DMS53 treated with DMSO at 0.1 percent for 48 hours (cell line): ENCODE measurements around the gene MMAA.
"Not testable (repeated sequence)": the region's sequence is repeated elsewhere in the genome, so short reads cannot be mapped to it uniquely, and the experiment has no call there.

ENCODE experiments used
- DNase-seq: peaks from one replicate; lab custom pipeline; 2025; ENCODE audit not compliant: unreplicated experiment; lab: John Stamatoyannopoulos, UW

MMAA gene

DNA sequence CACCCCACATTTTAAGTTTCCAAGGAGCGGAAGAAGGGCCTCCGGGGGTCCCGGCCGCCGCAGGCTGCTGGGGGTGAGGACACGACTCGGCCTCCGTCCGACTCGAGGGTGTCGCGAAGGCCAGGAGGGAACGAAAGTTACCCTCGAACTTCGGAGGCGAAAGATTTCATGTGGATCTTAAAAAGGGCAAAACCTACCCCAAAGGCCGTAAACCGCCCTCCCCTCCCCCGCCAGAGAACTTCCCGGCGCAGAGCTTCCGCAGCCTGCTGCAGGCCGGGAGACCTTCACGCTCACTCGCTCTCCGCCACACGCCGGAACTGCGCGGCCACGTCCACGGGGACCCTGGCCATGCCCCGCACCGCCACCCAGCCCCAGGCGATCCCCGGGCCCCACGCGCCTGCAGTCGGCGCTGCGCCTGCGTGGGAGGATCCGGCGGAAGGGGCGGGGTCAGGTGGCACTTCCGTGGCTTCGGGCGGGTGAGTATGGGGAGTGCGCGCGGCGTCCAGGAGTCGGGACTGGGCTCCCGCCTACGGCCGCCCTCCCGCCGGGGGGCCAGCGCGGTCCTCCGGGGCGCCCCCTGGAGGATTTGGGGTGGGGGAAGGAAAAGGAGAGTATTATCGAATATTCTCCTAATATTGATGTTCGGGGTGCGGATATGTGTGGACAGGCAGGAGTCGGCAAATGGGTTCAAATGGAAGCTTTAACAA is at the start of gene MMAA:
Gene MMAA, plus strand, starts transcription at position 454 of the 707 bp plus-strand sequence. CDS start 19,755 bp downstream, outside the sequence.
- peak; percentile 68 for DNase-seq

- not testable (repeated sequence) for DNase-seq
These were observed 44.6 kb upstream of the MMAA start for GRCh38 chr4:145574546-145574945.

GRCh38 chr4:145580906-145581305 is 38.3 kb upstream of the MMAA start:
- DNase-seq: no peak

DNA sequence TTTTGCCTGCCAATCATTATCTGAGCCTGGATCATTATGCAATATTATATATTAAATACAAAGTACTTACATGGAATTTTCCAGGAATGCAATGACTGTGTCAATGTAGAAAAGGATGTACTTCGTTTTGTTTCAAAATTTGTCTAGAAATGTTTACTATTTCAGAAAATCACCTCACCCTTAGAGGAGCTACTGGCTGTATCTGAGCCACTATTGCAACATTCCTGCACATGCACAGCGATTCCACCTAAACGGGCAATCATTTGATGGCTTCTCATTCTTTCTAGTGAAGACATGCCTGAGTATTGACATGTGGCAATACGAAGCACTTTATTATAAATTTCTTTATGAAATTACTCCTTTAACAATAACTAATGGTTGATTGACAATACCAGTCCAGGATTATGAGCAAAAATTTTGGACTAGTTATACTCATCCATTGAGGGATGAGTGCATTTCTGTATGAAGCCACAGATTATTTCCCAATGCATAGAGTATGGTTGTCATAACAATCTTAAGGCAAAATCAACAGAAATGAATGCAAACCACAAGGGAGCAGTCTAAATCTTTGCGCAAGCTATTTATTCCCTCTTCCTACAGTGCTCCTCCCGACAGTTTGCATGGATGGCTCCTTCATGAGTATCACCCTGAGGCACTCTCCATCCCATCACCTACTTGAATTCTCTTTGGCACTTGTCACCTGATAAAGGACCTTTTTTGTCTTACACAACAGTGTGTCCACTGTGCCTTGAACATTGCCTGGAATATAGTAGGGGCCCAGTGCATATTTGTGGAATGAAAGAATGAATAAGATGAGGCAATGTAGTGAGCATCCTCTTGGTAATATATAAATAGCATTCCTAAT is 35.8 kb upstream of the MMAA start:
- DNase-seq: no peak

DNA sequence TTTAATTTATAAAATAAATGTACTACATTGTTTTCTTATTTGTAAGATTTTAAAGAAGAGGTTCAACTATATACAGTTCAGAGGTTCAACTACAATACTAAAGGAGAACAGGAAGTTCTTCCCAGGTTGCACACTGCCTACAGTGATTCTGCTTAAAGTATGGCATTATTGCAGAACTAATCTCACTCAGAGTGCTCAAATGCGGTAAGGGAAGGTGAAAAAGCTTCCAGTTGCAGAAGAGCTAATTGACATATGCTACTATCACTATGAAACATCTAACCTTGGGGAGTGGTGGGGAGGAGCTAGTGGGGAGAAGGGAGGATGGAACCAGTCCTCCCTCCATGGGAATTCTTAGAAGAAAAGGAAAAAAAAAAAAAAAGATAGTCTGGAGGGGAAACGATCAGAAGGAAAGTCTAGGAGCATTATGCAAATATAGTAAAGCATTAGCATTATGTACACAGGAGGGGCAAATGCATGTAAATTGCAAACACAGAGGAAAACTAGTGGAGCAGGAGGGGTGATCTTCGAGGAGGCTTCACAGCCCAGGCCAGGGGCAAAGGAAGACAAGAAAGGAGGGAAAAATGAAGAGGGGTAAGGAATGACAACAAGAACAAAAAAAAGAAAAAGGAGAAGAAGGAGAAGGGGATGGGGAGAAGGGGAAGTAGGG is 32.0 kb upstream of the MMAA start:
- no peak for DNase-seq

DNA sequence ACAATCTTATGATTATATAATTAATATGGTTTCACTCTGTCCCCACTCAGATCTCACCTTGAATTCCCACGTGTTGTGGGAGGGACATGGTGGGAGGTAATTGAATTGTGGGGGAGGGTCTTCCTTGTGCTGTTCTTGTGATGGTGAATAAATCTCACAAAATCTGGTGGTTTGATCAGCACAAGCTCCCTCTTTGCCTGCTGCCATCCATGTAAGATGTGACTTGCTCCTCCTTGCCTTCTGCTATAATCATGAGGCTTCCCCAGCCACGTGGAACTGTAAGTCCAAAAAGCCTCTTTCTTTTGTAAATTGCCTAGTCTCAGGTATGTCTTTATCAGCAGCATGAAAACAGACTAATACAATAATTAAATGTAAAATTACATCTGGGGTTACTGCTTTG is 29.8 kb upstream of the MMAA start:
- not testable (repeated sequence) for DNase-seq

- peak; percentile 22 for DNase-seq
These were observed 29.1 kb upstream of the MMAA start for GRCh38 chr4:145589916-145590702.

DNA sequence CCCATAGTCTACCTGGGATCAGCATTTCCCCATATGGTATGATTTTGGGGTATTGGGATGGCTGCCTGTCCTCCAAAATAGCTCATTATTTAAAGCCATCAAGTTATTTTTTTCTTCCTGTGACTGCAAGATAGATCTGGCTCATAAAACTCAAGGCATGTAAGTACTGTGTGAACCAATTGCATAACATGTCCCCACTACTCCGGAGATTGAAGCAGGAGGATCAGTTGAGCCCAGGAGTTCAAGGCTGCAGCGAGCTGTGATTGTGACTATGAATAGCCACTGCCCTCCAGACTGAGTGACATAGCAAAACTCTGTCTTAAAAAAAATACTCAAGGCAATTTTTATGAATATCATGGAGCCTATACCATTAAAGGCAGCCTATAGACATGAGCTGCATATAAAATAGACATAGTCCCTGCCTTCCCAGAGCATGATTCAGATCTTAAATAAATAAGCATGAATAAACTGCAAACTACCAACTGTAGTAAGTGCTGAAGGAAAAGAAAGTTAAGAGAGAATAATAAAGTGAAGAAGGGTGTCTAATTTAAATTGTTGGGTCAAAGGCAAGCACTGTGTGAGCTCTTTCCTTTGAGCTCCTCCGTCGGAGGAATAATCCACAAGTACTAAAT is 16.9 kb upstream of the MMAA start:
- DNase-seq: no peak

- no peak for DNase-seq
These were observed 13.2 kb upstream of the MMAA start for GRCh38 chr4:145605941-145606340.

GRCh38 chr4:145609481-145610427 is 9.4 kb upstream of the MMAA start:
- DNase-seq: peak; percentile 56

- no peak for DNase-seq
These were observed 5.5 kb upstream of the MMAA start for GRCh38 chr4:145613566-145614232.

- DNase-seq: no peak
These were observed 5.0 kb upstream of the MMAA start for GRCh38 chr4:145614233-145614610.

GRCh38 chr4:145618210-145618931 is 814 bp upstream of the MMAA start:
- no peak for DNase-seq

GRCh38 chr4:145619639-145619996 is 433 bp downstream of the MMAA start:
- DNase-seq: peak; percentile 74

DNA sequence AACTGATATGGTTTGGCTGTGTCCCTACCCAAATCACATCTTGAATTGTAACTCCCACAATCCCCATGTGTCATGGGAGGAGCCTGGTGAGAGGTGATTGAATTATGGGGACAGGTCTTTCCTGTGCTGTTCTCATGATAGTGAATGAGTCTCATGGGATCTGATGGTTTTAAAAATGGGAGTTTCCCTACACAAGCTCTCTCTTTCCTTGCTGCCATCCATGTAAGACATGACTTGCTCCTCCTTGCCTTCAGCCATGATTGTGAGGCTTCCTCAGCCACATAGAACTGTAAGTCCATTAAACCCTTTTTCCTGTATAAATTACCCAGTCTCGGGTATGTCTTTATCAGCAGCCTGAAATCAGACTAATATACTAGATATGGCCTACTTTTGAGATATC is 2.9 kb downstream of the MMAA start:
- DNase-seq: not testable (repeated sequence)

DNA sequence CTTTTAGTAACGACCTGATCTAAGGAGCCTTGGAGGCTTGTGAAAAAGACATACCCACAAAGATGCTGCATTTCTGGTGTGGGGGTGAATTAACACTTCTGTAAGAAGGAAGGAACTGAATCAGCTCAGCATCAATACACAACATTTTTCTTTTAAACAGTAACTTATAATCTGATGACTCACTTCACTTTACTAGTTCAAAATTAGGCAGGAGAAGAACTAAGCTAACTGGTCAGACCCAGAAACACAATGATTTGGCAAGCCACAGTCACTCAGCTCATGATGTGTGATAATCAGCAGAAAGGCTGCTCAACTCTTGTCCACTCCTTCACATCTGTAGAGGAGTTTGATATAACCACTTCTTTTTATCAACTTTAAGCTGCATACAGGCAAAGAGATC is 4.6 kb downstream of the MMAA start:
- DNase-seq: no peak

GRCh38 chr4:145625677-145626622 is 6.8 kb downstream of the MMAA start:
- no peak for DNase-seq
